ENCODE results near the gene PHF21B. TPM values are rescaled to one million over a fixed set of nuclear protein-coding genes. Genes with fewer than 3 reads are reported as not detected.

The PHF21B gene
- total RNA-seq, 1 donor from 2014 or later: 113 TPM

DNA sequence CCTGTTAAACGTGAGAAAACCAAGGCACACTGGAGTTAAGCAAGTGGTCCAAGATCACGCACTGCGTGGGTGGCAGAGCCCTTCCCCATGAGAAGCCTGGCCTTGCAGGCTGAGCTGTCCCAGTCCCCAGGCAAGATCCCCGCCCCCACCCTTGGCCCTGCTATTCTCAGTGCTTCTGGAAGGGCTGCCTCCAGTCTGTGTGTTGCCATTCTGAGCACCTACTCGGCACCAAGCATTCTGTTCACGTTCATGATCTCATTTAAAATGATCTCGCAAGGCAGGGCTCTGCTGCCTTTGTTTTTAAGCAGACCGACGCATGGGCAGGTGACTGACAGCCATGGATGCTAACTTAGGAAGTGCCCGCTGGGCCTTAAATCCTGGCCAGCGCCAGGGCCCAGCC is 62.8 kb downstream of the PHF21B start:
- Mint-ChIP-seq H3K36me3 (ENCODE audit: unreplicated experiment) (peaks cover 8% of the 10 kb centered on the region), H3K27ac (ENCODE audit: unreplicated experiment) (no peak overlapping the region), H3K4me3 (ENCODE audit: unreplicated experiment) (no peak overlapping the region), H3K9me3 (ENCODE audit: unreplicated experiment) (peaks cover 1% of the 10 kb centered on the region), H3K27me3 (ENCODE audit: unreplicated experiment) (peaks cover 1% of the 10 kb centered on the region), H3K4me1 (ENCODE audit: low read depth, unreplicated experiment) (peaks cover 12% of the 10 kb centered on the region)
- DNase-seq: no peak
- TF ChIP-seq, protein P1, sequence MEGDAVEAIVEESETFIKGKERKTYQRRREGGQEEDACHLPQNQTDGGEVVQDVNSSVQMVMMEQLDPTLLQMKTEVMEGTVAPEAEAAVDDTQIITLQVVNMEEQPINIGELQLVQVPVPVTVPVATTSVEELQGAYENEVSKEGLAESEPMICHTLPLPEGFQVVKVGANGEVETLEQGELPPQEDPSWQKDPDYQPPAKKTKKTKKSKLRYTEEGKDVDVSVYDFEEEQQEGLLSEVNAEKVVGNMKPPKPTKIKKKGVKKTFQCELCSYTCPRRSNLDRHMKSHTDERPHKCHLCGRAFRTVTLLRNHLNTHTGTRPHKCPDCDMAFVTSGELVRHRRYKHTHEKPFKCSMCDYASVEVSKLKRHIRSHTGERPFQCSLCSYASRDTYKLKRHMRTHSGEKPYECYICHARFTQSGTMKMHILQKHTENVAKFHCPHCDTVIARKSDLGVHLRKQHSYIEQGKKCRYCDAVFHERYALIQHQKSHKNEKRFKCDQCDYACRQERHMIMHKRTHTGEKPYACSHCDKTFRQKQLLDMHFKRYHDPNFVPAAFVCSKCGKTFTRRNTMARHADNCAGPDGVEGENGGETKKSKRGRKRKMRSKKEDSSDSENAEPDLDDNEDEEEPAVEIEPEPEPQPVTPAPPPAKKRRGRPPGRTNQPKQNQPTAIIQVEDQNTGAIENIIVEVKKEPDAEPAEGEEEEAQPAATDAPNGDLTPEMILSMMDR (IDR thresholded peaks at IDR 0.05; ENCODE audit: partially characterized antibody, unreplicated experiment): no peak

DNA sequence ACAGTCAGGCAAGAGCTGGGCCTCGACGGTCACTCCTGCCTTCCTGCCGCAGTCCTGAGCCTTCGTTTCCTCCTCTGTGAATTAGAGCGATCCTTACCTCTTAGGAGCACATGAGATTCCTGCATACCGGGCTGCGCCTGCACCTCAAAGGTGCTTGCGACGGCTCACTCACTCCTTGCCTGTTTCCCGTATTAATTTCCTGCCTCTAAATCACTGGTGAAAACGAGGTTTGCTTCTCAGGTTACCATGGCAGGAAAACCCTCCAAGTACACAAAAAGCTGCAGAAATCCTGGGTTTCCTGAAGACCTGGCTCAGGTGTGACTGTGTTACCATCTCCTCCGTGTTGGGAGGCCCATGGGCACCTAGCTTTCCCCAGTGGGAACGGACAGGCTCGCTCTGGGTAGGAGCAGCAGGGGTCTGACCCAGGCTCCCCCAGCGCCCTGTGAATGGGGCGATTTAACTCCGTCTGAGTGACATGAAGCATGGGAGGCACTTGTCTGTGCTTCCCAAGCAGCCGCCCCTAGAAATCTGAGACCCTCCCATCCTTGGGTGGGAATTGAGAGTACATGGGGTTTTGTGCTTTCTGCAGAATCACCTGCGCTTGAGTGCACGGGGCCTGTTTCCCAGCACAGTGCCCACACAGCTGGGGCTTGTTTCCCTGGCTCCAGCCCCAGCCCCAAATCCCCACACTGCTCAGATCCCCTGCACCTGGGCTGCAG is 64.8 kb downstream of the PHF21B start:
- Mint-ChIP-seq H3K4me3 (ENCODE audit: unreplicated experiment) (no peak overlapping the region), H3K4me1 (ENCODE audit: low read depth, unreplicated experiment) (peaks cover 25% of the 10 kb centered on the region), H3K27ac (ENCODE audit: unreplicated experiment) (no peak overlapping the region), H3K9me3 (ENCODE audit: unreplicated experiment) (no peaks in the 10 kb centered on the region), H3K27me3 (ENCODE audit: unreplicated experiment) (peaks cover 8% of the 10 kb centered on the region), H3K36me3 (ENCODE audit: unreplicated experiment) (peaks cover 4% of the 10 kb centered on the region)
- DNase-seq: no peak
- TF ChIP-seq, protein P1 (IDR thresholded peaks at IDR 0.05; ENCODE audit: partially characterized antibody, unreplicated experiment): no peak

DNA sequence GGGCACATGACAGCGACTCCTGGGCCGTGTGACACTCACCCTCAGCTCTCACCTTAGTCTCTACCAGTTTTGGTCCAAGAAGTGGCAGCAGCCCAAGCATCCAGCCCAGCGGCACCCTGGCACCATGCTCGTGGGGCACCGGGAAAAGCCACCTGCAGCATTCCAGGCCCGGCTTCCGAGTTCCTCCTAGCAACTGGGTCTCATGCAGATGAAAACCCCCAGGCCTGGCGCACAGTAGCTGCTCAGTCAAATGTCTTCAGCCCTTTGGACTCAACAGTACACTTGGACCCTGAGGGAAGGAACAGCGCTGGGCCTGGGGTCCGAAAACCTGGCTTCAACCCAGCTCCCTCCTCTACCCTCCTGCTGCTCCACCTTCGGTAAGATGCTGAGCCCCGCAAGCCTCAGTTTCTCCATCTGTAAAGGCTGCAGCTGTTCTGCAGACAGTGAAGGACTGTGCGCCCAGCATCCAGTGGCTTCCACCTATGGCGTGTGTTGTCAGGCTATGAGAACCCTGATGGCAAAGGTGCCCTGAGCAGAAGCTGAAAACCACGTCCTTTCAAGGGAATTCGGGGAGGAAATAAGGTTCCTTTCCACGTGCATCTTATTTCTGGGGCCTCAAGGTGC is 66.0 kb downstream of the PHF21B start:
- H3K36me3 Mint-ChIP-seq (ENCODE audit: unreplicated experiment): no peaks in the 10 kb centered on the region
- no peak for DNase-seq
- peaks cover 19% of the 10 kb centered on the region for H3K4me1 Mint-ChIP-seq (ENCODE audit: low read depth, unreplicated experiment)
- H3K27ac Mint-ChIP-seq (ENCODE audit: unreplicated experiment): no peak overlapping the region
- H3K4me3 Mint-ChIP-seq (ENCODE audit: unreplicated experiment): no peak overlapping the region
- TF ChIP-seq, protein P1 (IDR thresholded peaks at IDR 0.05; ENCODE audit: partially characterized antibody, unreplicated experiment): no peak
- H3K27me3 Mint-ChIP-seq (ENCODE audit: unreplicated experiment): peaks cover 8% of the 10 kb centered on the region
- no peaks in the 10 kb centered on the region for H3K9me3 Mint-ChIP-seq (ENCODE audit: unreplicated experiment)

DNA sequence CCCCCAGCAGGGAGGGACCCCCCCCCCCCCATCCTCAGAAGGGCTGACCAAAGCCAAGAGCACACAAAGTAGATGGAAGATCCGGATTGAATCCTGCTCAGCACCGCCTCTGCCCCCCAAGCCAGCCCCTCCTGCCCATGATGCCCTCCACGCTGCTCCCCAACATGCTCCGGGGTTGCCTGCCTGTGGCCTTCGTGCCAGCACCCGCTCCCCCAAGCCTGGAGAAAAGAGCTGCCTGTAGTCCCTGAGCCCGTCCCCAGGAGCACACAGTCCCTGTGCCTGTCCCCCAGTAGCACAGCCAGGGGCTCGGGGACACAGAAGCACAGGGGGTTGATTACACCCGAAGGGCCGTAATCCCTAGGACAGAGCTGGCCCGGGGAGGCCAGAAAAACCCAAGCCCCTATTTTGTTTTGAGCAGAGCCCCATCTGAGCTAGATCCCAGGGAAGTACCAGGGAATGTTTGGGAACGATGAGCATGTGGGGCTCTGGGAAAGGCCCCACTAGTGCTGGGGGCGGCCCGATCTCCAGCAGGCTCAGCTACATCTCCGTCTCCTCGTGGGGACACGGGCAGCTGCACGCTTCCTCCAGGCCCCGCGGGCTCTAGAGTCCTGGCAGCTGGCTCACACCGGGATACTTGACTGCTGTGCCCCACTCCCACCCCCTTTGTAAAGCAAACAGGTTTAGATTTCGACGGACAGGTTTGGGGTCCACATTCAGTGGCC is 66.7 kb downstream of the PHF21B start:
- DNase-seq: no peak
- Mint-ChIP-seq H3K36me3 (ENCODE audit: unreplicated experiment) (no peaks in the 10 kb centered on the region), H3K27me3 (ENCODE audit: unreplicated experiment) (peaks cover 8% of the 10 kb centered on the region), H3K9me3 (ENCODE audit: unreplicated experiment) (no peaks in the 10 kb centered on the region), H3K27ac (ENCODE audit: unreplicated experiment) (no peak overlapping the region), H3K4me3 (ENCODE audit: unreplicated experiment) (no peak overlapping the region), H3K4me1 (ENCODE audit: low read depth, unreplicated experiment) (peaks cover 19% of the 10 kb centered on the region)
- TF ChIP-seq, protein P1 (IDR thresholded peaks at IDR 0.05; ENCODE audit: partially characterized antibody, unreplicated experiment): no peak

Data from glutamatergic neuron (in vitro differentiated cells).